K562 (cell line): ENCODE results near the gene TNIP1. TPM values are rescaled to one million over a fixed set of nuclear protein-coding genes. Genes with fewer than 3 reads are reported as not detected.

Experiments
- ATAC-seq: fragments of 200-7000 bp; cut with Tn5 transposase; 3 replicates; pipeline ENCODE4 v1.9.1; 2020; ENCODE audit warnings: moderate library complexity
- BruUV-seq: library from RNA; stranded (reverse); fragments of 400-500 nt; replicated peaks from 2 replicates; lab custom pipeline; 2021; lab: Mats Ljungman, UMichigan
- CTCF ChIA-PET: fragments of 300-600 bp; formaldehyde crosslinking; extraction: SDS; loops from one replicate; lab custom pipeline; 2021; ENCODE audit warnings: low intra/inter-chr PET ratio; lab: Yijun Ruan, JAX
- POLR2A ChIA-PET: fragments of 300-600, 350-650 bp; sonication (Branson Sonifier 250); formaldehyde crosslinking; extraction: SDS; loops from one replicate; lab custom pipeline; 2021; ENCODE audit warnings: antibody characterized with exemption, inconsistent platforms; lab: Yijun Ruan, JAX
- DNase-seq, 4 experiments: peaks; one replicate each; pipeline versions ENCODE4 v3.0.0 to v3.0.0-alpha.2; 2011 to 2018; ENCODE audit warnings: low spot score in 3 of 4, mixed read lengths in 3 of 4; ENCODE audit errors: extremely low read depth in 1 of 4
- FAIRE-seq: peaks from 2 replicates; lab custom pipeline; 2011; peaks lifted over from hg19 to GRCh38; lab: Jason Lieb, UNC
- H2AFZ ChIP-seq: 2 replicates; pipeline ENCODE4 v1.6.0; 2011; ENCODE audit warnings: low read depth, low read length, control low read depth, inconsistent platforms
- H3K27ac ChIP-seq: fragments of 200-600 bp; 3 replicates; pipeline ENCODE4 v1.8.0; 2011; ENCODE audit warnings: low read depth, mild to moderate bottlenecking, control low read depth, inconsistent platforms, low read length, moderate library complexity, mixed read lengths; ENCODE audit errors: extremely low read depth
- H3K27me3 ChIP-seq, 2 experiments: fragments of 300-600 bp in 1 of 2; 2 replicates in 1 of 2; 3 replicates in 1 of 2; pipeline versions ENCODE4 v1.6.0 to v1.8.0; 2011; ENCODE audit warnings: inconsistent platforms in 2 of 2, low read length in 2 of 2, mild to moderate bottlenecking in 1 of 2, mixed read lengths in 1 of 2, moderate library complexity in 1 of 2; ENCODE audit not compliant: control insufficient read depth in 2 of 2, insufficient read depth in 2 of 2
- H3K36me3 ChIP-seq: fragments of 300-600 bp; 3 replicates; pipeline ENCODE4 v1.8.0; 2011; ENCODE audit warnings: mild to moderate bottlenecking, low read length, inconsistent platforms; ENCODE audit not compliant: control insufficient read depth, insufficient read depth
- H3K4me1 ChIP-seq, 2 experiments: fragments of 200-600 bp in 1 of 2; replicated peaks in 1 of 2; 2 replicates in 1 of 2; 3 replicates in 1 of 2; pipeline versions ENCODE4 v1.5.1 to v1.8.0; 2011; ENCODE audit warnings: inconsistent platforms in 2 of 2, low read length in 2 of 2, mild to moderate bottlenecking in 1 of 2, mixed read lengths in 1 of 2, moderate library complexity in 1 of 2; ENCODE audit not compliant: control insufficient read depth in 2 of 2, insufficient read depth in 2 of 2
- H3K4me2 ChIP-seq: 2 replicates; pipeline ENCODE4 v1.6.1; 2011; ENCODE audit warnings: low read length, control low read depth, inconsistent platforms, mixed read lengths; ENCODE audit not compliant: insufficient read depth
- H3K4me3 ChIP-seq: fragments of 200-600 bp; sonication (generic), shearing (Covaris generic); 2 replicates; pipeline ENCODE4 v1.5.1; 2016; ENCODE audit warnings: control low read depth, inconsistent platforms
- H3K79me2 ChIP-seq: fragments of 200-600 bp; 3 replicates; pipeline ENCODE4 v1.8.0; 2011; ENCODE audit warnings: low read length, inconsistent platforms; ENCODE audit not compliant: control insufficient read depth, insufficient read depth
- H3K9ac ChIP-seq, 2 experiments: 2 replicates each; pipeline versions ENCODE4 v1.6.0 to v1.6.1; 2011; ENCODE audit warnings: low read depth in 2 of 2, low read length in 2 of 2, control low read depth in 1 of 2, inconsistent platforms in 1 of 2, mild to moderate bottlenecking in 1 of 2, mixed read lengths in 1 of 2; ENCODE audit not compliant: insufficient read depth in 1 of 2
- H3K9me1 ChIP-seq: one replicate; pipeline ENCODE4 v1.6.0; 2011; ENCODE audit warnings: inconsistent platforms, mild to moderate bottlenecking, low read length, moderate library complexity; ENCODE audit not compliant: control insufficient read depth, insufficient read depth
- H3K9me3 ChIP-seq: replicated peaks from 2 replicates; pipeline ENCODE4 v1.5.1; 2011; ENCODE audit warnings: low read depth, low read length, inconsistent platforms; ENCODE audit not compliant: control insufficient read depth, insufficient read depth
- H4K20me1 ChIP-seq: replicated peaks from 2 replicates; pipeline ENCODE4 v1.6.1; 2011; ENCODE audit warnings: low read length, inconsistent platforms, mixed read lengths; ENCODE audit not compliant: control insufficient read depth, insufficient read depth
- CEBPB ChIP-seq: fragments of 450-650 bp; IDR thresholded peaks from 2 replicates; pipeline ENCODE4 v1.6.1; 2016; ENCODE audit warnings: missing genetic modification characterization, missing compliant biosample characterization
- CEBPG ChIP-seq, 3 experiments: fragments of 200-800 bp in 1 of 3; sonication (Bioruptor generic) in 1 of 3; sonication (generic) in 1 of 3; formaldehyde crosslinking in 1 of 3; IDR thresholded peaks in 2 of 3; conservative IDR thresholded peaks in 1 of 3; 2 replicates each; pipeline versions ENCODE4 v1.6.1 to v1.8.0; 2016 to 2022; ENCODE audit warnings: missing compliant biosample characterization in 2 of 3, missing genetic modification characterization in 2 of 3, mild to moderate bottlenecking in 1 of 3, missing genetic modification reagents in 1 of 3
- NELFE ChIP-seq: IDR thresholded peaks from 2 replicates; pipeline ENCODE4 v1.6.1; 2011; ENCODE audit warnings: mild to moderate bottlenecking; ENCODE audit not compliant: insufficient read depth, insufficient read length
- PBX2 ChIP-seq, 2 experiments: IDR thresholded peaks in 1 of 2; conservative IDR thresholded peaks in 1 of 2; 2 replicates each; pipeline ENCODE4 v1.6.1; 2016; ENCODE audit warnings: low read depth in 2 of 2, mild to moderate bottlenecking in 1 of 2, missing compliant biosample characterization in 1 of 2, missing genetic modification characterization in 1 of 2, moderate library complexity in 1 of 2
- WGBS: fragments of 100-300 bp; shearing (Covaris generic); methylation state at CpG from one replicate; pipeline ENCODE4 v1.1.6; 2016; ENCODE audit warnings: low coverage, mixed read lengths; ENCODE audit not compliant: insufficient coverage; ENCODE audit errors: missing lambda C conversion rate; 5-methylcytosine and 5-hydroxymethylcytosine counted together
- in situ Hi-C: fragments of 300-500 bp; cut with MboI; formaldehyde crosslinking; loops from 4 replicates; pipeline ENCODE4 v1.15.0; 2018; ENCODE audit warnings: inconsistent platforms, mixed read lengths
- intact Hi-C: fragments of 100-400 bp; cut with micrococcal nuclease; formaldehyde crosslinking; loops from 2 replicates; pipeline ENCODE4 v1.14.2; 2022
- polyA plus RNA-seq, 8 experiments: library from polyadenylated mRNA; depleted of rRNA in 4 of 8; stranded (reverse) in 5 of 8; unstranded in 3 of 8; fragments of >200 nt; fragmentation: Nextera tagmentation in 2 of 8; fragmentation: Illumina TruSeq in 1 of 8; extraction: Ambion mirVana in 2 of 8; extraction: Trizol in 1 of 8; gene quantifications; 2 replicates each; pipeline versions ENCODE4 v1.2.1 to v1.2.3, GENCODE V29; 2011 to 2014; ENCODE audit warnings: inconsistent platforms in 1 of 8, missing spikeins in 1 of 8
- total RNA-seq, 7 experiments: library from RNA; depleted of rRNA in 6 of 7; stranded (reverse); fragments of >200 nt in 6 of 7; fragmentation: Illumina TruSeq in 2 of 7; extraction: Trizol in 2 of 7; gene quantifications; 2 replicates each; pipeline versions ENCODE4 v1.2.1 to v1.2.3, GENCODE V29; 2011 to 2021; ENCODE audit warnings: low replicate concordance in 1 of 7

Gene TNIP1
- total and polyA plus RNA-seq, 9 of the 15 experiments (the other 6 are each of a cell fraction or from before 2014, with no cell fraction given) = 0.46 to 41.0 (median 24.6) TPM

GRCh38 chr5:151104795-151105194 lies 24.0 kb upstream of the TNIP1 start:
- in situ Hi-C loops = no loop called here
- H3K4me2 ChIP-seq = no peak overlapping the region
- ChIA-PET CTCF (interaction anchor here (0.7 kb wide), 1 partner anchor 19 kb away, joined by 4 read pairs; no protein-coding TSS in a partner anchor), POLR2A (interaction anchor here (0.8 to 1.6 kb wide), 2 partner anchors 13 to 34 kb away, joined by 3 to 4 read pairs; no protein-coding TSS in a partner anchor)
- no peaks in the 10 kb centered on the region for H3K27me3 ChIP-seq
- no peak overlapping the region for H3K27ac ChIP-seq
- TF ChIP-seq PBX2 (CRISPR knock-in tag; IDR thresholded peaks at IDR 0.05; ENCODE audit: low read depth) (no peak), PBX2 (tag; conservative IDR thresholded peaks at IDR 0.05; ENCODE audit: low read depth) (no peak), CEBPG (CRISPR knock-in tag; IDR thresholded peaks at IDR 0.05) (0 out of 2 replicates have a peak, but pooled peaks have one; percentile 9), CEBPG (tag; conservative IDR thresholded peaks at IDR 0.05 in 1 of 2, IDR thresholded peaks at IDR 0.05 in 1 of 2) (peak in 1 of 2 experiments; percentile 26; a peak in 1 of 4 replicates), CEBPB (tag) (peak; percentile 85), NELFE (no peak)
- 63% methylated on average over 5 of the region's 5 CpGs for WGBS
- H3K9me1 ChIP-seq = no peaks in the 10 kb centered on the region
- H3K36me3 ChIP-seq = no peaks in the 10 kb centered on the region
- H3K4me3 ChIP-seq = no peak overlapping the region
- H2AFZ ChIP-seq = no peak overlapping the region
- H3K9me3 ChIP-seq = no peaks in the 10 kb centered on the region
- DNase-seq = no peak
- H3K9ac ChIP-seq = no peak overlapping the region
- no peak for ATAC-seq
- intact Hi-C loops = no loop called here
- FAIRE-seq = no peak
- no TSS peak for BruUV-seq
- no peaks in the 10 kb centered on the region for H3K79me2 ChIP-seq
- H4K20me1 ChIP-seq = no peaks in the 10 kb centered on the region
- H3K4me1 ChIP-seq = peaks cover 22 to 25% of the 10 kb centered on the region in 2 experiments
